Measurements from ENCODE around the gene CHAT. TPM values are rescaled to one million over a fixed set of nuclear protein-coding genes. Genes with fewer than 3 reads are reported as not detected.

CHAT gene
- total RNA-seq, 4 donors from 2014 or later: not detected

- H3K36me3 ChIP-seq: no peaks in the 10 kb centered on the region
- TF ChIP-seq CTCF (IDR thresholded peaks at IDR 0.05) (no peak), POLR2A (IDR thresholded peaks at IDR 0.05) (no peak)
These were observed 2.5 kb upstream of the CHAT start for GRCh38 chr10:49611166-49611815.

GRCh38 chr10:49611816-49612512, 1.9 kb upstream of the CHAT start:
- no peaks in the 10 kb centered on the region for H3K9me3 ChIP-seq
- DNase-seq: no peak
- peaks cover 44% of the 10 kb centered on the region for H3K27me3 ChIP-seq
- H3K4me3 ChIP-seq (replicated peaks in 1 of 3): no peak overlapping the region
- TF ChIP-seq CTCF (IDR thresholded peaks at IDR 0.05): no peak
- no peak for TF ChIP-seq POLR2A (IDR thresholded peaks at IDR 0.05)
- H3K27ac ChIP-seq: no peak overlapping the region
- peaks cover 7 to 16% of the 10 kb centered on the region in 2 donors for H3K4me1 ChIP-seq
- H3K36me3 ChIP-seq: no peaks in the 10 kb centered on the region
- intact Hi-C loops (cut with DNase I): no loop called here
- 5 to 12% methylated on average over 6 to 31 of the region's 53 CpGs for WGBS, 2 donors

More at GRCh38 chr10:49611166-49611815, 2.5 kb upstream of the CHAT start:
- Histone ChIP-seq H3K27ac (no peak overlapping the region), H3K4me1 (peaks cover 7 to 16% of the 10 kb centered on the region in 2 donors), H3K9me3 (no peaks in the 10 kb centered on the region), H3K4me3 (replicated peaks in 1 of 3) (no peak overlapping the region), H3K27me3 (peaks cover 44% of the 10 kb centered on the region)
- intact Hi-C loops (cut with DNase I): no loop called here
- DNase-seq: no peak
- WGBS, 2 donors: 5 to 10% methylated on average over 8 to 22 of the region's 63 CpGs

- 6 to 13% methylated on average over 17 to 25 of the region's 29 CpGs for WGBS, 2 donors
- TF ChIP-seq POLR2A (IDR thresholded peaks at IDR 0.05) (no peak), CTCF (IDR thresholded peaks at IDR 0.05) (no peak)
- Histone ChIP-seq H3K27me3 (peaks cover 44% of the 10 kb centered on the region), H3K4me3 (replicated peaks in 1 of 3) (no peak overlapping the region), H3K36me3 (no peaks in the 10 kb centered on the region), H3K9me3 (no peaks in the 10 kb centered on the region), H3K27ac (no peak overlapping the region), H3K4me1 (peaks cover 7 to 16% of the 10 kb centered on the region in 2 donors)
- no peak for DNase-seq
- intact Hi-C loops (cut with DNase I): no loop called here
These were observed 1.2 kb upstream of the CHAT start for GRCh38 chr10:49612513-49613164.

- whole genome bisulfite sequencing, 2 donors: 2% methylated on average over 8 to 23 of the region's 23 CpGs
- no peak for DNase-seq
- Histone ChIP-seq H3K4me3 (replicated peaks in 1 of 3) (no peak overlapping the region), H3K27me3 (peaks cover 44% of the 10 kb centered on the region), H3K9me3 (no peaks in the 10 kb centered on the region), H3K27ac (no peak overlapping the region), H3K36me3 (no peaks in the 10 kb centered on the region), H3K4me1 (peaks cover 7 to 16% of the 10 kb centered on the region in 2 donors)
- intact Hi-C loops (cut with DNase I): no loop called here
- no peak for TF ChIP-seq POLR2A (IDR thresholded peaks at IDR 0.05)
- no peak for TF ChIP-seq CTCF (IDR thresholded peaks at IDR 0.05)
These were observed 514 bp upstream of the CHAT start for GRCh38 chr10:49613165-49613881.
